ENCODE data around the gene MYO3A. TPM values are rescaled to one million over a fixed set of nuclear protein-coding genes. Genes with fewer than 3 reads are reported as not detected.

The MYO3A gene
- total RNA-seq, 4 donors from 2014 or later: 0.12 to 0.67 (median 0.47) TPM; not detected in 1

DNA sequence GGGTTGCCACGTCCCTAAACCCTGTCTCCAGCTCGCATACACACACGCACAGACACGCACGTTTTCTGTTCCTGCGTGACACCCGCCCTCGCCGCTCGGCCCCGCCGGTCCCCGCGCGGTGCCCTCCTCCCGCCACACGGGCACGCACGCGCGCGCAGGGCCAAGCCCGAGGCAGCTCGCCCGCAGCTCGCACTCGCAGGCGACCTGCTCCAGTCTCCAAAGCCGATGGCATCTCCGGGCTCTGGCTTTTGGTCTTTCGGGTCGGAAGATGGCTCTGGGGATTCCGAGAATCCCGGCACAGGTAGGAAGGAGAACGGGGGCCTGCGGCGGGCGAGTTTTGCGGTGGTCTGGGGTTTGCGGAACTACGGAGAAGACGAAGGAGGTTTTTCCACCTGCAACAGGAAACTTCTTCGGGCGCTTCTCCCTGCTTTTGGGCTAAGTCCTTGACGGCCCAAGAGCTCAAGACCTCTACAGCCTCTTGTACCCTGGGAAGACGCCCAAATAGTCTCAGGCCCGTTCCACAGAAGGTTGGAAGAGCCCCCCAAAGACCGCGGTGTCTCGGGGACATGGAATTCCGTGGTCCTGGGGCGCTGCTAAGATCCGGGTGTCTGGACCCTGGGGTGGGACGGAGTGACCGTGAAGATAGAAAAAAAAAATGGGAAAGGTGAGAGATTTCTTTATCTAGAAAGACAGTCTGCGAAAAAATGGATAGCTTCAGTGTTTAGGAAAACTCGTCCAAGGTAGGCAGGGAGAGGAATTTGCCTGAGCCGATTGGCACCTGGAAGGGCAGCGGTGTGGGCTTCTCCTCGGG lies 282.8 kb downstream of the MYO3A start, which contains the start of gene GAD2:
GAD2 (plus strand) TSS at position 190 of the 811 bp plus-strand sequence; CDS start at position 226, 36 bp downstream.
- Histone ChIP-seq H3K27ac (no peak within 1 kb of the TSS), H3K4me3 (peak within 1 kb of the TSS in 1 of 2 donors; percentile 25), H3K4me1 (peaks cover 0 to 38% (median 15%) of the 10 kb centered on the region in 3 donors), H3K27me3 (peaks cover 99% of the 10 kb centered on the region), H3K36me3 (no peaks in the 10 kb centered on the region), H3K9me3 (no peaks in the 10 kb centered on the region)
- no peak for ATAC-seq
- WGBS, 2 donors (ENCODE audit: low coverage in 1 of 2): 2 to 3% methylated on average over 7 to 8 of the region's 60 CpGs
- no peak for TF ChIP-seq POLR2AphosphoS5 (IDR thresholded peaks at IDR 0.05)
- TF ChIP-seq, protein P1, sequence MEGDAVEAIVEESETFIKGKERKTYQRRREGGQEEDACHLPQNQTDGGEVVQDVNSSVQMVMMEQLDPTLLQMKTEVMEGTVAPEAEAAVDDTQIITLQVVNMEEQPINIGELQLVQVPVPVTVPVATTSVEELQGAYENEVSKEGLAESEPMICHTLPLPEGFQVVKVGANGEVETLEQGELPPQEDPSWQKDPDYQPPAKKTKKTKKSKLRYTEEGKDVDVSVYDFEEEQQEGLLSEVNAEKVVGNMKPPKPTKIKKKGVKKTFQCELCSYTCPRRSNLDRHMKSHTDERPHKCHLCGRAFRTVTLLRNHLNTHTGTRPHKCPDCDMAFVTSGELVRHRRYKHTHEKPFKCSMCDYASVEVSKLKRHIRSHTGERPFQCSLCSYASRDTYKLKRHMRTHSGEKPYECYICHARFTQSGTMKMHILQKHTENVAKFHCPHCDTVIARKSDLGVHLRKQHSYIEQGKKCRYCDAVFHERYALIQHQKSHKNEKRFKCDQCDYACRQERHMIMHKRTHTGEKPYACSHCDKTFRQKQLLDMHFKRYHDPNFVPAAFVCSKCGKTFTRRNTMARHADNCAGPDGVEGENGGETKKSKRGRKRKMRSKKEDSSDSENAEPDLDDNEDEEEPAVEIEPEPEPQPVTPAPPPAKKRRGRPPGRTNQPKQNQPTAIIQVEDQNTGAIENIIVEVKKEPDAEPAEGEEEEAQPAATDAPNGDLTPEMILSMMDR (IDR thresholded peaks at IDR 0.05): no peak
- no peak for TF ChIP-seq EP300 (IDR thresholded peaks at IDR 0.05)
- no peak for TF ChIP-seq POLR2A (IDR thresholded peaks at IDR 0.05)

DNA sequence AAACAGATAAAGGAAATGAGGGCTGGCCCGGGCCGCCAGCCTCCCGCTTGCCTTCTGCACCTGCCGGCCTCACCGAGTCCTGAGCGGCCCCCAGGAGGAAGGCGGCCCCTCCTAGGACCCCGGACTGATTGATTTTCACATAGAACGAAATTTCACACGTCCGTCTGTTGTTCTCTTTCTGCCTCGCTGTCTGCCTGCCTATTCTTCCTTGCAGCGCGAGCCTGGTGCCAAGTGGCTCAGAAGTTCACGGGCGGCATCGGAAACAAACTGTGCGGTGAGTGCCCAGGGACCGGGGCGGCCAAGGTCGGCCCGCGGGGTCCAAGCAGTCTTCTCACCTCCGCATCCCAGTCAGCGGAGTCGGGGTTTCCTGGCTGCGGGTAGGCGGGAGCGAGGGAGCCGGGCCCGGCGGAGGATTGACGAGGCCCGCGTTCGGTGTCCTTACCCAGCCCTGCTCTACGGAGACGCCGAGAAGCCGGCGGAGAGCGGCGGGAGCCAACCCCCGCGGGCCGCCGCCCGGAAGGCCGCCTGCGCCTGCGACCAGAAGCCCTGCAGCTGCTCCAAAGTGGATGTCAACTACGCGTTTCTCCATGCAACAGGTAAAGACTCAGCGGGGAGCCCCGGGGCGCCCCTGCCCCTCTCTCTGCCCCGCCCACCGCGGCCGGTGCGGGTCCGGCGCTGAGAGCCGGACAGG lies 283.5 kb downstream of the MYO3A start:
- WGBS, 2 donors (ENCODE audit: low coverage in 1 of 2): 0% methylated on average over 3 to 5 of the region's 64 CpGs
- H3K9me3 ChIP-seq: no peaks in the 10 kb centered on the region
- H3K27me3 ChIP-seq: peaks cover 99% of the 10 kb centered on the region
- ATAC-seq: no peak
- TF ChIP-seq, protein P1 (IDR thresholded peaks at IDR 0.05): no peak
- TF ChIP-seq POLR2A (IDR thresholded peaks at IDR 0.05) (no peak), POLR2AphosphoS5 (IDR thresholded peaks at IDR 0.05) (no peak), EP300 (IDR thresholded peaks at IDR 0.05) (no peak)
- peak overlapping the region in 1 of 2 donors; percentile 4 for H3K4me3 ChIP-seq
- no peak overlapping the region for H3K27ac ChIP-seq
- H3K36me3 ChIP-seq: no peaks in the 10 kb centered on the region
- peaks cover 0 to 38% (median 15%) of the 10 kb centered on the region in 3 donors for H3K4me1 ChIP-seq

DNA sequence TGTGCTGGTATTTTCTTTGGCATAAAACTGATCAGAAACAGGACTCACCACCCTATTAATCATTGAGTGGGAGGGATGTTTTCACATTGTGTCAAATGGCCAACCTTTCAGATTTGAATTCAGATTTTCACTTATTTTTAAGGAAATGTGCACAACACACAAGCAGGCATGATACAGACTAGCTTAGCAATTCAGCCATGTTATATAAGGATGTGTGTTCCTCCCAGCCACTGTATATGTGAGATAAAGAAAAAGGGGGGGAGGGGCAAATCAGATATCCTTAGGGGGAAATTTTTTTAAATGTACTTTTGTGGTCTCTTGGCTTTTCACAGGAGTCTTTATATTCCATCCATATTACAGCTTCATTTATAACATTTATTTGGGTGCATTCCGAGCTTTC lies 285.6 kb downstream of the MYO3A start:
- no peak for ATAC-seq
- Histone ChIP-seq H3K4me3 (no peak overlapping the region), H3K27me3 (peaks cover 97% of the 10 kb centered on the region), H3K27ac (no peak overlapping the region), H3K9me3 (no peaks in the 10 kb centered on the region), H3K4me1 (peaks cover 0 to 36% (median 15%) of the 10 kb centered on the region in 3 donors), H3K36me3 (no peaks in the 10 kb centered on the region)
- TF ChIP-seq POLR2AphosphoS5 (IDR thresholded peaks at IDR 0.05): no peak
- TF ChIP-seq EP300 (IDR thresholded peaks at IDR 0.05): no peak
- TF ChIP-seq, protein P1 (IDR thresholded peaks at IDR 0.05): no peak
- TF ChIP-seq POLR2A (IDR thresholded peaks at IDR 0.05): no peak
- 42 to 70% methylated on average over 1 of the region's 1 CpG for WGBS, 2 donors (ENCODE audit: low coverage in 1 of 2)

DNA sequence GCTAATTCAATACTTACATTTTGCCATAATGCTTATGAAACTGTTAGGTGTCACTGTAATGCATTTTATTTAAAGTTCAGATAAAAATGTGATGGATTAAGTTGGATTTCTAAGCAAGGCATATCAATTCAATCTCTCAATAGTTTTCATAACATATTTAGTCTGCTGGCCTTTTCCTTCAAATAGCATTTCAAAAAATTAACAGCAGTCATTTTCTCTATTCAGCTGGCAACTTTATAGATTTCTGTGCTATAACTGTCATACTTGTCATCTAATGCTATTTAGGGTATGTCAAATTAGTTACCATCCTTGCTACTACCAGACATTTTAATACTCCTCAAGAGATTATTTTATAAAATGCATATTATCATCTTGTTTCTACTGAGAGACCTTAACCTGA lies 286.9 kb downstream of the MYO3A start:
- TF ChIP-seq, protein P1 (IDR thresholded peaks at IDR 0.05): no peak
- TF ChIP-seq POLR2A (IDR thresholded peaks at IDR 0.05) (no peak), POLR2AphosphoS5 (IDR thresholded peaks at IDR 0.05) (no peak), EP300 (IDR thresholded peaks at IDR 0.05) (no peak)
- ATAC-seq: no peak
- H3K4me1 ChIP-seq: peaks cover 0 to 24% (median 12%) of the 10 kb centered on the region in 3 donors
- H3K9me3 ChIP-seq: no peaks in the 10 kb centered on the region
- H3K36me3 ChIP-seq: no peaks in the 10 kb centered on the region
- H3K27me3 ChIP-seq: peaks cover 96% of the 10 kb centered on the region
- no peak overlapping the region for H3K4me3 ChIP-seq
- H3K27ac ChIP-seq: no peak overlapping the region

Measured in gastroesophageal sphincter (tissue), 4 donors.